Esophagus muscularis mucosa (tissue), 4 donors: Measurements from ENCODE around the gene MORN3. TPM values are rescaled to one million over a fixed set of nuclear protein-coding genes. Genes with fewer than 3 reads are reported as not detected.

Experiments
- DNase-seq: peaks from one replicate; pipeline ENCODE4 v3.0.0-alpha.2; 2017; ENCODE audit errors: extremely low spot score
- H3K27ac ChIP-seq, 4 donors: fragments of 200-600 bp; sonication (generic); replicated peaks in 1 of 4; 1 replicate in 3 of 4; 2 replicates in 1 of 4; pipeline ENCODE4 v1.5.1; 2016 to 2019; ENCODE audit warnings: mild to moderate bottlenecking in 1 of 4
- H3K27me3 ChIP-seq, 4 donors: fragments of 200-600 bp; sonication (generic); one replicate each; pipeline versions ENCODE4 v1.5.1 to v1.6.0; 2016 to 2019
- H3K36me3 ChIP-seq, 4 donors: fragments of 200-600 bp; sonication (generic); one replicate each; pipeline ENCODE4 v1.5.1; 2016 to 2019
- H3K4me1 ChIP-seq, 4 donors: fragments of 200-600 bp; sonication (generic); one replicate each; pipeline ENCODE4 v1.5.1; 2016 to 2019
- H3K4me3 ChIP-seq, 4 donors: fragments of 200-600 bp; sonication (generic); 1 replicate in 2 of 4; 2 replicates in 2 of 4; pipeline ENCODE4 v1.5.1; 2016 to 2019; ENCODE audit warnings: mild to moderate bottlenecking in 4 of 4, moderate library complexity in 1 of 4
- H3K9me3 ChIP-seq, 4 donors: fragments of 200-600 bp; sonication (generic); 1 replicate in 3 of 4; 2 replicates in 1 of 4; pipeline ENCODE4 v1.5.1; 2016 to 2019
- EP300 ChIP-seq: sonication (generic); formaldehyde crosslinking; IDR thresholded peaks from one replicate; pipeline ENCODE4 v1.6.1; 2017; ENCODE audit warnings: antibody characterized with exemption
- POLR2A ChIP-seq: fragments of 450-650 bp; IDR thresholded peaks from one replicate; pipeline ENCODE4 v1.6.1; 2017; ENCODE audit warnings: antibody characterized with exemption, moderate library complexity, mild to moderate bottlenecking, low read depth
- POLR2AphosphoS5 ChIP-seq, 2 donors: sonication (generic); formaldehyde crosslinking; IDR thresholded peaks; one replicate each; pipeline ENCODE4 v1.6.1; 2017; ENCODE audit warnings: antibody characterized with exemption in 2 of 2
- WGBS: methylation state at CpG from one replicate; pipeline ENCODE4 v1.1.5; 2018; 5-methylcytosine and 5-hydroxymethylcytosine counted together
- intact Hi-C: fragments of 100-400 bp; cut with DNase I; formaldehyde crosslinking; loops from one replicate; pipeline ENCODE4 v1.15.1; 2023
- total RNA-seq, 4 donors: library from RNA; depleted of rRNA; stranded (reverse); fragments of >200 nt; gene quantifications; one replicate each; pipeline versions ENCODE4 v1.1.0 to v1.2.1, GENCODE V29; 2016
- TF ChIP-seq, protein P1 (sequence below), 3 experiments: fragments of 200-600 bp in 2 of 3; fragments of 450-650 bp in 1 of 3; sonication (generic) in 2 of 3; IDR thresholded peaks; one replicate each; pipeline ENCODE4 v1.5.1; 2017 to 2019; ENCODE audit warnings: antibody characterized with exemption in 3 of 3, mild to moderate bottlenecking in 2 of 3, moderate library complexity in 1 of 3

Gene MORN3
- total RNA-seq, 4 donors from 2014 or later: 0.13 to 1.2 (median 0.17) TPM; not detected in 1

GRCh38 chr12:121652767-121653497, 16.5 kb downstream of the MORN3 start:
- intact Hi-C loops: no loop called here
- TF ChIP-seq, protein P1, sequence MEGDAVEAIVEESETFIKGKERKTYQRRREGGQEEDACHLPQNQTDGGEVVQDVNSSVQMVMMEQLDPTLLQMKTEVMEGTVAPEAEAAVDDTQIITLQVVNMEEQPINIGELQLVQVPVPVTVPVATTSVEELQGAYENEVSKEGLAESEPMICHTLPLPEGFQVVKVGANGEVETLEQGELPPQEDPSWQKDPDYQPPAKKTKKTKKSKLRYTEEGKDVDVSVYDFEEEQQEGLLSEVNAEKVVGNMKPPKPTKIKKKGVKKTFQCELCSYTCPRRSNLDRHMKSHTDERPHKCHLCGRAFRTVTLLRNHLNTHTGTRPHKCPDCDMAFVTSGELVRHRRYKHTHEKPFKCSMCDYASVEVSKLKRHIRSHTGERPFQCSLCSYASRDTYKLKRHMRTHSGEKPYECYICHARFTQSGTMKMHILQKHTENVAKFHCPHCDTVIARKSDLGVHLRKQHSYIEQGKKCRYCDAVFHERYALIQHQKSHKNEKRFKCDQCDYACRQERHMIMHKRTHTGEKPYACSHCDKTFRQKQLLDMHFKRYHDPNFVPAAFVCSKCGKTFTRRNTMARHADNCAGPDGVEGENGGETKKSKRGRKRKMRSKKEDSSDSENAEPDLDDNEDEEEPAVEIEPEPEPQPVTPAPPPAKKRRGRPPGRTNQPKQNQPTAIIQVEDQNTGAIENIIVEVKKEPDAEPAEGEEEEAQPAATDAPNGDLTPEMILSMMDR (IDR thresholded peaks at IDR 0.05): no peak
- TF ChIP-seq POLR2AphosphoS5 (IDR thresholded peaks at IDR 0.05) (no peak), POLR2A (no peak), EP300 (no peak)
- no peaks in the 10 kb centered on the region for H3K36me3 ChIP-seq
- no peaks in the 10 kb centered on the region for H3K27me3 ChIP-seq
- H3K27ac ChIP-seq: no peak overlapping the region
- no peak overlapping the region for H3K4me3 ChIP-seq
- no peak for DNase-seq
- H3K4me1 ChIP-seq: no peaks in the 10 kb centered on the region
- no peaks in the 10 kb centered on the region for H3K9me3 ChIP-seq
- WGBS: 80% methylated on average over 16 of the region's 16 CpGs

DNA sequence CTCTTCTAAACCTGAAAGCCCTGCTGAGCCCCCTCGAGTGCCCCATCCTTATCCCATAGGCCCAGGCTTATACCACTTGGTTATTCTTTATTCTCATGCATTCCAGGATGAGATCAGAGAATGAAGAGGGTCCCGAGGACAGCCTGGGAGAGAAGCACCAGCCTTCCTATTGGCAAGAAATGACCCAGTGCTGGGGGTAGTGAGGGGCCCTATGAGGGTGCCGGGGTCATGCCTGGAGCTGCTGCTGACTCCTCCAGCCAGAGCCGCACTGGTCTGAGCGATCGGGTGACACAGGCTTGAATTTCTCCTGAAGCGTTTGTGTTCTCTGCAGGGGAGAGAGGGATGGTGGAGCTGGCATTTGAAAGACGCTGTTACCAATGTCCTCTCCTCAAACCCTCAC, 18.1 kb downstream of the MORN3 start:
- intact Hi-C loops: no loop called here
- no peak overlapping the region for H3K4me3 ChIP-seq
- DNase-seq: no peak
- no peaks in the 10 kb centered on the region for H3K4me1 ChIP-seq
- 75% methylated on average over 8 of the region's 8 CpGs for WGBS
- H3K9me3 ChIP-seq: no peaks in the 10 kb centered on the region
- H3K27ac ChIP-seq: no peak overlapping the region
- peaks cover 0 to 6% (median 0%) of the 10 kb centered on the region in 4 donors for H3K36me3 ChIP-seq
- H3K27me3 ChIP-seq: no peaks in the 10 kb centered on the region
- TF ChIP-seq POLR2A (no peak), EP300 (no peak)

DNA sequence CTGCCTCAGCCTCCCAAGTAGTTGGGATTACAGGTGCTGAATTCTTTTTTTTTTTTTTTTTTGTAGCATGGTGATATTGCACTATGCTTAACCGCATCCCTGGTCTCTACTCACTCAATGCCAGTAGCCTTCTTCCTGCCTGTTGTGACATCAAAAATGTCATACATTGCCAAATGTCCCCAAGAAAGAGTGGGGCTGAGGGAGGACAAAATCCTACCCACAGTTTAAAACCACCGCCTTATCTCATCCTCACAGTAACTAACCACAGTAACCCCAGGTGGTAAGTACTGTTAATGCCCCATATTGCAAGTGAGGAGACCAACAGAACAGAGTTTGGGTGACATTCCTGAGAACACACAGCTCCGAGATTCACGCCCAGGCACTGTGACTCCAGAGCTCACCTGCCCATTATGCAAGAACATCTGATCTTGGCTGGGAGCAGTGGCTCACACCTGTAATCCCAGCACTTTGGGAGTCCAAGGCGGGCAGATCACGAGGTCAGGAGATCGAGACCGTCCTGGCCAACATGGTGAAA, 19.6 kb downstream of the MORN3 start:
- 96% methylated on average over 8 of the region's 8 CpGs for WGBS
- no peak for DNase-seq
- H3K4me3 ChIP-seq: no peak overlapping the region
- no peak for TF ChIP-seq POLR2A
- TF ChIP-seq POLR2AphosphoS5 (IDR thresholded peaks at IDR 0.05): no peak
- TF ChIP-seq, protein P1 (IDR thresholded peaks at IDR 0.05): no peak
- TF ChIP-seq EP300: no peak
- H3K9me3 ChIP-seq: no peaks in the 10 kb centered on the region
- intact Hi-C loops: no loop called here
- H3K27ac ChIP-seq: no peak overlapping the region
- H3K27me3 ChIP-seq: no peaks in the 10 kb centered on the region
- H3K4me1 ChIP-seq: no peaks in the 10 kb centered on the region
- H3K36me3 ChIP-seq: peaks cover 0 to 6% (median 0%) of the 10 kb centered on the region in 4 donors

DNA sequence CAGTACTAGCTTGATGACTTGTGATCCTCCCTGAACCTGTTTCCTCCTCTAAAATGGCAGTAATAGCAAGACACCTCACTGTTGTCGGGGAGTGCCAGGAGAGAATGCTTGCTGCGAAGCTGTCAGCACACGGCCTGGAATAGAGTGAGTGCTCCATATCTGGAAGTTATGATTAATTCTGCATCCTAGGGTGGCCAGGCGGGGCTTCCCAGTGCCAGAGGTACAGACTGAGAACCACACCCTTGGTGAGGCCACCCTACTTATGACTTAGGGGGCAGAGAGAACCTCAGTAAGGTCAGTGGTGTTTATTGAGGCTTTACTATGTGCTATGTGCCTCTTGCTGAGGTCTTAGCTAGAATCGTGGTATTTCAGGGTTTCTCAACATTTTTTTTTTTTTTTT, 20.1 kb downstream of the MORN3 start:
- 84% methylated on average over 5 of the region's 5 CpGs for WGBS
- Histone ChIP-seq H3K36me3 (peaks cover 0 to 6% (median 0%) of the 10 kb centered on the region in 4 donors), H3K27me3 (no peaks in the 10 kb centered on the region), H3K4me3 (no peak overlapping the region), H3K9me3 (no peaks in the 10 kb centered on the region), H3K4me1 (no peaks in the 10 kb centered on the region), H3K27ac (no peak overlapping the region)
- intact Hi-C loops: no loop called here
- TF ChIP-seq EP300 (no peak), POLR2A (no peak), POLR2AphosphoS5 (IDR thresholded peaks at IDR 0.05) (no peak)
- TF ChIP-seq, protein P1 (IDR thresholded peaks at IDR 0.05): no peak
- DNase-seq: no peak

DNA sequence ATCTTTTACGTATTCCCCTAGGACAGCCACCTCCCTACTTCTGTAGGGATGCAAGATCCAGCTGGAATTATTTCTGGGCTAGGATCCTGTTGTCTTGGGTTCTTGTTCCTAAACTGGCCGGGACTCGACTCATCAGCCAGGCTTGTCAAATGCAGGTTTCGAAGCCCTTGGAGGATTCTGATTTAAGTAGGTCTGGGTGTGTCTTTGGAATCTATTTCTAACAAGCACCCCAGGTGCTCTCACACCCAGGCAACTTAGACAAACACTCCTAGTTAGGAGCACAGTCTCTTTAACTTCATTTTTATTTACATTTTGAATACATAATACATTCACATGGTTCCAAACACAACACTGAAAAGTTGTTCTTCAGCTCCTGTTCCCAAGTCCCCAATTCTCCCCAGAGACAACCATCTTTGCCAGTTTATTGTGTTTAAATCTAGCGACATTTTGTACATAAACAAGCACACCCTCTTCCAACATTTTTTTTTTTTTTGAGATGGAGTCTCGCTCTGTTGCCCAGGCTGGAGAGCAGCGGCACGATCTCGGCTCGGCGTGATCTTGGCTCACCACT, 20.9 kb downstream of the MORN3 start:
- intact Hi-C loops: no loop called here
- no peaks in the 10 kb centered on the region for H3K4me1 ChIP-seq
- 92% methylated on average over 11 of the region's 11 CpGs for WGBS
- H3K4me3 ChIP-seq: no peak overlapping the region
- no peak overlapping the region for H3K27ac ChIP-seq
- DNase-seq: no peak
- H3K27me3 ChIP-seq: no peaks in the 10 kb centered on the region
- H3K36me3 ChIP-seq: peaks cover 0 to 10% (median 0%) of the 10 kb centered on the region in 4 donors
- H3K9me3 ChIP-seq: no peaks in the 10 kb centered on the region
- TF ChIP-seq POLR2A (no peak), POLR2AphosphoS5 (IDR thresholded peaks at IDR 0.05) (no peak)
- TF ChIP-seq, protein P1 (IDR thresholded peaks at IDR 0.05): no peak
